ENCODE measurements around the gene OCEL1. TPM values are rescaled to one million over a fixed set of nuclear protein-coding genes. Genes with fewer than 3 reads are reported as not detected.
A peak's percentile ranks its signal among the peaks of the same experiment; 100 is the strongest.

OCEL1 gene
- total and polyA plus RNA-seq, 4 donors, result 3.9 to 20.9 (median 10.9) TPM

DNA sequence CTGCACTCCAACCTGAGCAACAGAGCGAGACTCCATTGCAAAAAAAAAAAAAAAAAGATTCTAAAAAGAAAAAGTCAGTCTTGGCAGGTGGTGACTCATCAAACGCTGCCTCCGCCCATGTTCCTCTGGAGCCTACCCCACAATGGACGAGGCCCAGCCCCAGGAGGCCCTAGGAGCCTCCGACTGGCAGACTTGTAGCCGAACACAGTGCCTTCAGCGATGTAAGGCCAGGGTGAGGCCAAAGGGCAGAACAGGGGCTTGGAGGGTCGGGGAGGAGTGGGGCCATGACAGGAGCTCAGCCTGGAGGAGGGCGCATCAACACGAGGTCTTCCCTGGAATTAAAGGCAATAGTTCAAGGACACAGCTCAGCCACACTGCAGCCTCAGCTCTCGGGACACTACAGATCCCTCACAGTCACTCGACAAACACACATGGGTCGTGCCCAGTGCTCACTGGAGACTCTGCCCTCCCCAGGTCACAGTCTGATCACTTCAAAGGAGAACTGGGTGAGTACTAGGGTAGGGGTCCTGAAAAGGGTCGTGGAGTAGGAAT, 5.7 kb upstream of the OCEL1 start:
- WGBS (ENCODE audit: insufficient coverage), result 66% methylated on average over 13 of the region's 14 CpGs
- Histone ChIP-seq H3K9me3 (ENCODE audit: control insufficient read depth, insufficient read depth, low read length) (no peaks in the 10 kb centered on the region), H3K27me3 (ENCODE audit: control insufficient read depth, insufficient read depth, low read length) (no peaks in the 10 kb centered on the region), H3K36me3 (ENCODE audit: control insufficient read depth, insufficient read depth, low read length) (peaks cover 36% of the 10 kb centered on the region), H3K27ac (ENCODE audit: low read depth, low read length) (no peak overlapping the region), H3K4me3 (ENCODE audit: low read depth, low read length) (no peak overlapping the region), H3K4me1 (ENCODE audit: control insufficient read depth, insufficient read depth, low read length) (peaks cover 10% of the 10 kb centered on the region)
- DNase-seq (ENCODE audit: low read depth in 4 of 6, low spot score in 6 of 6), result no peak

- DNase-seq (ENCODE audit: low read depth in 4 of 6, low spot score in 6 of 6), result no peak
- peaks cover 18% of the 10 kb centered on the region for H3K4me1 ChIP-seq (ENCODE audit: control insufficient read depth, insufficient read depth, low read length)
- H3K27me3 ChIP-seq (ENCODE audit: control insufficient read depth, insufficient read depth, low read length), result no peaks in the 10 kb centered on the region
- 93% methylated on average over 5 of the region's 10 CpGs for WGBS (ENCODE audit: insufficient coverage)
- peaks cover 18% of the 10 kb centered on the region for H3K36me3 ChIP-seq (ENCODE audit: control insufficient read depth, insufficient read depth, low read length)
- no peaks in the 10 kb centered on the region for H3K9me3 ChIP-seq (ENCODE audit: control insufficient read depth, insufficient read depth, low read length)
- no peak overlapping the region for H3K4me3 ChIP-seq (ENCODE audit: low read depth, low read length)
- no peak overlapping the region for H3K27ac ChIP-seq (ENCODE audit: low read depth, low read length)
These were observed 973 bp upstream of the OCEL1 start for GRCh38 chr19:17225053-17225452.

GRCh38 chr19:17227798-17228367, 1.9 kb downstream of the OCEL1 start:
- H3K4me1 ChIP-seq (ENCODE audit: control insufficient read depth, insufficient read depth, low read length), result peaks cover 18% of the 10 kb centered on the region
- H3K4me3 ChIP-seq (ENCODE audit: low read depth, low read length), result no peak overlapping the region
- no peak overlapping the region for H3K27ac ChIP-seq (ENCODE audit: low read depth, low read length)
- 70% methylated on average over 13 of the region's 13 CpGs for whole genome bisulfite sequencing (ENCODE audit: insufficient coverage)
- H3K36me3 ChIP-seq (ENCODE audit: control insufficient read depth, insufficient read depth, low read length), result peaks cover 39% of the 10 kb centered on the region
- H3K9me3 ChIP-seq (ENCODE audit: control insufficient read depth, insufficient read depth, low read length), result no peaks in the 10 kb centered on the region
- H3K27me3 ChIP-seq (ENCODE audit: control insufficient read depth, insufficient read depth, low read length), result no peaks in the 10 kb centered on the region
- no peak for DNase-seq (ENCODE audit: low read depth in 4 of 6, low spot score in 6 of 6)

- Histone ChIP-seq H3K27me3 (ENCODE audit: control insufficient read depth, insufficient read depth, low read length) (no peaks in the 10 kb centered on the region), H3K9me3 (ENCODE audit: control insufficient read depth, insufficient read depth, low read length) (no peaks in the 10 kb centered on the region), H3K36me3 (ENCODE audit: control insufficient read depth, insufficient read depth, low read length) (peaks cover 50% of the 10 kb centered on the region), H3K27ac (ENCODE audit: low read depth, low read length) (no peak overlapping the region), H3K4me1 (ENCODE audit: control insufficient read depth, insufficient read depth, low read length) (peaks cover 26% of the 10 kb centered on the region), H3K4me3 (ENCODE audit: low read depth, low read length) (no peak overlapping the region)
- 100% methylated on average over 2 of the region's 3 CpGs for WGBS (ENCODE audit: insufficient coverage)
- DNase-seq (ENCODE audit: low read depth in 4 of 6, low spot score in 6 of 6), result no peak
These were observed 3.9 kb downstream of the OCEL1 start for GRCh38 chr19:17229890-17230289.

GRCh38 chr19:17232258-17232657, 6.2 kb downstream of the OCEL1 start:
- no peaks in the 10 kb centered on the region for H3K9me3 ChIP-seq (ENCODE audit: control insufficient read depth, insufficient read depth, low read length)
- H3K27me3 ChIP-seq (ENCODE audit: control insufficient read depth, insufficient read depth, low read length), result no peaks in the 10 kb centered on the region
- 94% methylated on average over 25 of the region's 25 CpGs for WGBS (ENCODE audit: insufficient coverage)
- H3K4me1 ChIP-seq (ENCODE audit: control insufficient read depth, insufficient read depth, low read length), result peaks cover 27% of the 10 kb centered on the region
- H3K27ac ChIP-seq (ENCODE audit: low read depth, low read length), result no peak overlapping the region
- no peak overlapping the region for H3K4me3 ChIP-seq (ENCODE audit: low read depth, low read length)
- DNase-seq (ENCODE audit: low read depth in 4 of 6, low spot score in 6 of 6), result no peak
- peaks cover 64% of the 10 kb centered on the region for H3K36me3 ChIP-seq (ENCODE audit: control insufficient read depth, insufficient read depth, low read length)

GRCh38 chr19:17234911-17235299, 8.9 kb downstream of the OCEL1 start:
- no peaks in the 10 kb centered on the region for H3K27me3 ChIP-seq (ENCODE audit: control insufficient read depth, insufficient read depth, low read length)
- H3K36me3 ChIP-seq (ENCODE audit: control insufficient read depth, insufficient read depth, low read length), result peaks cover 64% of the 10 kb centered on the region
- H3K9me3 ChIP-seq (ENCODE audit: control insufficient read depth, insufficient read depth, low read length), result no peaks in the 10 kb centered on the region
- WGBS (ENCODE audit: insufficient coverage), result 36% methylated on average over 8 of the region's 11 CpGs
- H3K27ac ChIP-seq (ENCODE audit: low read depth, low read length), result peak overlapping the region; percentile 47
- H3K4me3 ChIP-seq (ENCODE audit: low read depth, low read length), result peak overlapping the region; percentile 40
- peak in 2 of 6 donors; percentile 56 to 74 for DNase-seq (ENCODE audit: low read depth in 4 of 6, low spot score in 6 of 6)
- peaks cover 23% of the 10 kb centered on the region for H3K4me1 ChIP-seq (ENCODE audit: control insufficient read depth, insufficient read depth, low read length)

- H3K27ac ChIP-seq (ENCODE audit: low read depth, low read length), result peak overlapping the region; percentile 47
- DNase-seq (ENCODE audit: low read depth in 4 of 6, low spot score in 6 of 6), result peak in 3 of 6 donors; percentile 59 to 91 (median 88)
- 4% methylated on average over 80 of the region's 80 CpGs for WGBS (ENCODE audit: insufficient coverage)
- H3K36me3 ChIP-seq (ENCODE audit: control insufficient read depth, insufficient read depth, low read length), result peaks cover 64% of the 10 kb centered on the region
- no peaks in the 10 kb centered on the region for H3K9me3 ChIP-seq (ENCODE audit: control insufficient read depth, insufficient read depth, low read length)
- H3K4me3 ChIP-seq (ENCODE audit: low read depth, low read length), result peak overlapping the region; percentile 40
- H3K27me3 ChIP-seq (ENCODE audit: control insufficient read depth, insufficient read depth, low read length), result no peaks in the 10 kb centered on the region
- H3K4me1 ChIP-seq (ENCODE audit: control insufficient read depth, insufficient read depth, low read length), result peaks cover 23% of the 10 kb centered on the region
These were observed 9.4 kb downstream of the OCEL1 start for GRCh38 chr19:17235300-17235970.

- H3K27me3 ChIP-seq (ENCODE audit: control insufficient read depth, insufficient read depth, low read length), result no peaks in the 10 kb centered on the region
- no peak overlapping the region for H3K4me3 ChIP-seq (ENCODE audit: low read depth, low read length)
- 20% methylated on average over 3 of the region's 27 CpGs for WGBS (ENCODE audit: insufficient coverage)
- H3K4me1 ChIP-seq (ENCODE audit: control insufficient read depth, insufficient read depth, low read length), result peaks cover 23% of the 10 kb centered on the region
- H3K27ac ChIP-seq (ENCODE audit: low read depth, low read length), result no peak overlapping the region
- peak in 1 of 6 donors; percentile 74 for DNase-seq (ENCODE audit: low read depth in 4 of 6, low spot score in 6 of 6)
- H3K36me3 ChIP-seq (ENCODE audit: control insufficient read depth, insufficient read depth, low read length), result peaks cover 62% of the 10 kb centered on the region
- H3K9me3 ChIP-seq (ENCODE audit: control insufficient read depth, insufficient read depth, low read length), result no peaks in the 10 kb centered on the region
These were observed 10.1 kb downstream of the OCEL1 start for GRCh38 chr19:17235971-17236777.

DNA sequence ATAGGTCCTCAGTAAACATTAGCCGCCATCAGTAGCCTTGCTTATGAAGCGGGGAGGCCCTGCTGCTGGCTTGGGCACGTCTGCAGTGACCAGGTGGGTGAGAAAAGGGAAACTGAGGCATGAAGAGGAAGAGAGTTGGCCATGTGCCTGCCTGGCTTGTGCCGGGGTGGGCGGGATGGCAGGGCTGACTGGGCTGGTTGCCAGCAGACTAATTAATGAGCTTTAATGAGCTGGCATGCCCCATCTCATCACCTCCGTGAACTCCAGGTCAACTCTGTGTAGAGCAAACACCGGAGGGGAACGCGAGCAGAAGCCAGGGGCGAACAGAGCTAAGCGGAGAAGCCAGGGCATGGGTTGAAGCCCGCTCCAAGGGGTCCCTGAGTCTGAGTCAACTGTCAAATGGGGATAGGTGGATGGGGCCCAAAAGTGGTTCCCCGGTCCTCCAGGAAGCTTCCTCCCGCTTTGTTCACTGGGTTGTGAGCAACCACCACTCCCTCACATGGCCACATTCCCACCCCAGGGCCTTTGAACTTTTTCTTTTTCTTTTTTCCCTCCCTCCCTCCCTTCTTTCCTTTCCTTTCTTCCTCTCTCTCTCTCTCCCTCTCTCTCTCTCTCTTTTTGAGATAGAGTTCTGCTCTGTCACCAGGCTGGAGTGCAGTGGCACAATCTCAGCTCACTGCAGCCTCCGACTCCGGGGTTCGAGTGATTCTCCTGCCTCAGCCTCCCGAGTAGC, 11.0 kb downstream of the OCEL1 start:
- Histone ChIP-seq H3K4me1 (ENCODE audit: control insufficient read depth, insufficient read depth, low read length) (peaks cover 23% of the 10 kb centered on the region), H3K27ac (ENCODE audit: low read depth, low read length) (no peak overlapping the region)
- DNase-seq (ENCODE audit: low read depth in 4 of 6, low spot score in 6 of 6), result no peak

More for the DNA sequence above, 11.0 kb downstream of the OCEL1 start:
- H3K27me3 ChIP-seq (ENCODE audit: control insufficient read depth, insufficient read depth, low read length), result no peaks in the 10 kb centered on the region
- WGBS (ENCODE audit: insufficient coverage), result 52% methylated on average over 12 of the region's 18 CpGs
- H3K36me3 ChIP-seq (ENCODE audit: control insufficient read depth, insufficient read depth, low read length), result peaks cover 56% of the 10 kb centered on the region
- H3K9me3 ChIP-seq (ENCODE audit: control insufficient read depth, insufficient read depth, low read length), result no peaks in the 10 kb centered on the region
- H3K4me3 ChIP-seq (ENCODE audit: low read depth, low read length), result no peak overlapping the region
